ENCODE measurements around the gene FRMD4B. TPM values are rescaled to one million over a fixed set of nuclear protein-coding genes. Genes with fewer than 3 reads are reported as not detected.
A peak's percentile ranks its signal among the peaks of the same experiment; 100 is the strongest.

The FRMD4B gene
- total RNA-seq, 2 experiments from 2014 or later: 8.0 to 8.3 TPM

- ATAC-seq (no peak), DNase-seq (no peak)
- no peak overlapping the region for H3K4me3 Mint-ChIP-seq
- peaks cover 4% of the 10 kb centered on the region for H3K4me1 Mint-ChIP-seq
- CTCF ChIA-PET: interaction anchor here (1.0 to 12.9 kb wide), 2 partner anchors 142 to 243 kb away, joined by 3 to 309 read pairs; no protein-coding TSS in a partner anchor
- no peaks in the 10 kb centered on the region for H3K27me3 Mint-ChIP-seq
- intact Hi-C loops (cut with DNase I, micrococcal nuclease): no loop called here
- H3K36me3 Mint-ChIP-seq (ENCODE audit: low read depth): peaks cover 3% of the 10 kb centered on the region
- POLR2A ChIA-PET: no interaction called here
- no peak overlapping the region for H3K27ac Mint-ChIP-seq
- H3K9me3 Mint-ChIP-seq (ENCODE audit: low read depth): no peaks in the 10 kb centered on the region
Measured at GRCh38 chr3:69166446-69166845, 219.4 kb downstream of the FRMD4B start.

GRCh38 chr3:69165744-69166143 is 220.1 kb downstream of the FRMD4B start:
- ATAC-seq (no peak), DNase-seq (no peak)
- intact Hi-C loops (cut with DNase I, micrococcal nuclease): no loop called here
- H3K27me3 Mint-ChIP-seq: no peaks in the 10 kb centered on the region
- peaks cover 6% of the 10 kb centered on the region for H3K4me1 Mint-ChIP-seq
- ChIA-PET POLR2A (no interaction called here), CTCF (interaction anchor here (1.0 to 12.9 kb wide), 5 partner anchors 8 to 244 kb away, joined by 3 to 309 read pairs (median 3); no protein-coding TSS in a partner anchor)
- no peaks in the 10 kb centered on the region for H3K36me3 Mint-ChIP-seq (ENCODE audit: low read depth)
- H3K27ac Mint-ChIP-seq: no peak overlapping the region
- no peak overlapping the region for H3K4me3 Mint-ChIP-seq
- H3K9me3 Mint-ChIP-seq (ENCODE audit: low read depth): no peaks in the 10 kb centered on the region

GRCh38 chr3:69164296-69164695 is 221.6 kb downstream of the FRMD4B start:
- intact Hi-C loops (cut with DNase I, micrococcal nuclease): loop anchor here in 1 of 2 experiments (5.0 kb wide), 1 partner anchor 263 kb away; no protein-coding TSS in a partner anchor
- no peak overlapping the region for H3K4me3 Mint-ChIP-seq
- peaks cover 16% of the 10 kb centered on the region for H3K4me1 Mint-ChIP-seq
- H3K27ac Mint-ChIP-seq: no peak overlapping the region
- DNase-seq (no peak), ATAC-seq (no peak)
- no peaks in the 10 kb centered on the region for H3K36me3 Mint-ChIP-seq (ENCODE audit: low read depth)
- H3K27me3 Mint-ChIP-seq: no peaks in the 10 kb centered on the region
- no peaks in the 10 kb centered on the region for H3K9me3 Mint-ChIP-seq (ENCODE audit: low read depth)
- POLR2A ChIA-PET: interaction anchor here (0.7 kb wide), 1 partner anchor 142 kb away, joined by 5 read pairs; no protein-coding TSS in a partner anchor
- CTCF ChIA-PET: interaction anchor here (0.6 to 12.9 kb wide), 5 partner anchors 10 to 510 kb away, joined by 3 to 309 read pairs (median 4); no protein-coding TSS in a partner anchor

- no peaks in the 10 kb centered on the region for H3K27me3 Mint-ChIP-seq
- ChIA-PET POLR2A (interaction anchor here (0.9 to 1.1 kb wide), 2 partner anchors 16 to 144 kb away, joined by 3 read pairs; no protein-coding TSS in a partner anchor), CTCF (interaction anchor here (0.6 to 12.9 kb wide), 44 partner anchors 8 to 784 kb away, joined by 3 to 309 read pairs (median 8); partner anchors contain the start of genes FRMD4B and LMOD3)
- intact Hi-C loops (cut with DNase I, micrococcal nuclease): loop anchor here in 1 of 2 experiments (5.0 kb wide), 1 partner anchor 265 kb away; no protein-coding TSS in a partner anchor
- no peak for DNase-seq
- ATAC-seq: no peak
- H3K9me3 Mint-ChIP-seq (ENCODE audit: low read depth): no peaks in the 10 kb centered on the region
- peaks cover 16% of the 10 kb centered on the region for H3K4me1 Mint-ChIP-seq
- H3K27ac Mint-ChIP-seq: no peak overlapping the region
- no peaks in the 10 kb centered on the region for H3K36me3 Mint-ChIP-seq (ENCODE audit: low read depth)
- H3K4me3 Mint-ChIP-seq: no peak overlapping the region
Measured at GRCh38 chr3:69162308-69162980, 223.4 kb downstream of the FRMD4B start.

GRCh38 chr3:69161587-69162307 is 224.1 kb downstream of the FRMD4B start:
- POLR2A ChIA-PET: interaction anchor here (0.6 to 0.9 kb wide), 3 partner anchors 16 to 34 kb away, joined by 3 read pairs; no protein-coding TSS in a partner anchor
- peaks cover 16% of the 10 kb centered on the region for H3K4me1 Mint-ChIP-seq
- no peak overlapping the region for H3K4me3 Mint-ChIP-seq
- CTCF ChIA-PET: interaction anchor here (0.5 to 12.9 kb wide), 68 partner anchors 9 to 785 kb away, joined by 3 to 309 read pairs (median 4); partner anchors contain the start of genes FRMD4B and LMOD3
- H3K27me3 Mint-ChIP-seq: no peaks in the 10 kb centered on the region
- ATAC-seq (peak; percentile 65), DNase-seq (peak; percentile 38)
- intact Hi-C loops (cut with DNase I, micrococcal nuclease): loop anchor here (1.0 to 5.0 kb wide), 7 partner anchors 40 to 509 kb away; no protein-coding TSS in a partner anchor
- H3K36me3 Mint-ChIP-seq (ENCODE audit: low read depth): no peaks in the 10 kb centered on the region
- no peaks in the 10 kb centered on the region for H3K9me3 Mint-ChIP-seq (ENCODE audit: low read depth)
- H3K27ac Mint-ChIP-seq: no peak overlapping the region

- H3K4me1 Mint-ChIP-seq: peaks cover 16% of the 10 kb centered on the region
- H3K4me3 Mint-ChIP-seq: no peak overlapping the region
- no peaks in the 10 kb centered on the region for H3K9me3 Mint-ChIP-seq (ENCODE audit: low read depth)
- intact Hi-C loops (cut with DNase I, micrococcal nuclease): loop anchor here (2.0 to 5.0 kb wide), 3 partner anchors 52 to 510 kb away; no protein-coding TSS in a partner anchor
- no peak for DNase-seq
- ATAC-seq: peak; percentile 56
- no peak overlapping the region for H3K27ac Mint-ChIP-seq
- no peaks in the 10 kb centered on the region for H3K27me3 Mint-ChIP-seq
- ChIA-PET CTCF (interaction anchor here (0.5 to 12.9 kb wide), 16 partner anchors 21 to 262 kb away, joined by 3 to 309 read pairs (median 8); partner anchors contain the start of gene LMOD3), POLR2A (no interaction called here)
- H3K36me3 Mint-ChIP-seq (ENCODE audit: low read depth): no peaks in the 10 kb centered on the region
Measured at GRCh38 chr3:69160525-69160924, 225.4 kb downstream of the FRMD4B start.

GRCh38 chr3:69160107-69160506 is 225.8 kb downstream of the FRMD4B start:
- Mint-ChIP-seq H3K36me3 (ENCODE audit: low read depth) (no peaks in the 10 kb centered on the region), H3K4me3 (no peak overlapping the region), H3K27ac (no peak overlapping the region), H3K4me1 (peaks cover 16% of the 10 kb centered on the region), H3K9me3 (ENCODE audit: low read depth) (no peaks in the 10 kb centered on the region), H3K27me3 (no peaks in the 10 kb centered on the region)
- ATAC-seq: peak; percentile 14
- DNase-seq: no peak
- ChIA-PET CTCF (interaction anchor here (0.5 to 12.9 kb wide), 9 partner anchors 20 to 262 kb away, joined by 3 to 309 read pairs (median 12); partner anchors contain the start of gene LMOD3), POLR2A (no interaction called here)
- intact Hi-C loops (cut with DNase I, micrococcal nuclease): loop anchor here (2.0 to 5.0 kb wide), 3 partner anchors 53 to 511 kb away; no protein-coding TSS in a partner anchor

GRCh38 chr3:69149586-69149985 is 236.3 kb downstream of the FRMD4B start:
- H3K9me3 Mint-ChIP-seq (ENCODE audit: low read depth): no peaks in the 10 kb centered on the region
- no peak overlapping the region for H3K27ac Mint-ChIP-seq
- no peaks in the 10 kb centered on the region for H3K4me1 Mint-ChIP-seq
- DNase-seq (no peak), ATAC-seq (no peak)
- ChIA-PET CTCF (interaction anchor here (2.4 kb wide), 1 partner anchor 12 kb away, joined by 7 read pairs; no protein-coding TSS in a partner anchor), POLR2A (no interaction called here)
- no peaks in the 10 kb centered on the region for H3K36me3 Mint-ChIP-seq (ENCODE audit: low read depth)
- intact Hi-C loops (cut with DNase I, micrococcal nuclease): no loop called here
- no peak overlapping the region for H3K4me3 Mint-ChIP-seq
- no peaks in the 10 kb centered on the region for H3K27me3 Mint-ChIP-seq

- no peak for ATAC-seq
- H3K27ac Mint-ChIP-seq: no peak overlapping the region
- no peak overlapping the region for H3K4me3 Mint-ChIP-seq
Measured at GRCh38 chr3:69145688-69146087, 240.2 kb downstream of the FRMD4B start.

GRCh38 chr3:69144631-69145245 is 241.2 kb downstream of the FRMD4B start:
- Mint-ChIP-seq H3K27me3 (no peaks in the 10 kb centered on the region), H3K4me1 (no peaks in the 10 kb centered on the region), H3K27ac (no peak overlapping the region), H3K36me3 (ENCODE audit: low read depth) (no peaks in the 10 kb centered on the region), H3K9me3 (ENCODE audit: low read depth) (no peaks in the 10 kb centered on the region), H3K4me3 (no peak overlapping the region)
- ChIA-PET CTCF (interaction anchor here (0.6 to 2.4 kb wide), 6 partner anchors 8 to 685 kb away, joined by 3 to 14 read pairs (median 4); no protein-coding TSS in a partner anchor), POLR2A (no interaction called here)
- ATAC-seq (no peak), DNase-seq (no peak)
- intact Hi-C loops (cut with DNase I, micrococcal nuclease): no loop called here

More at GRCh38 chr3:69145688-69146087, 240.2 kb downstream of the FRMD4B start:
- Mint-ChIP-seq H3K36me3 (ENCODE audit: low read depth) (no peaks in the 10 kb centered on the region), H3K9me3 (ENCODE audit: low read depth) (no peaks in the 10 kb centered on the region), H3K4me1 (no peaks in the 10 kb centered on the region), H3K27me3 (no peaks in the 10 kb centered on the region)
- no peak for DNase-seq
- intact Hi-C loops (cut with DNase I, micrococcal nuclease): no loop called here
- CTCF ChIA-PET: interaction anchor here (0.6 to 2.4 kb wide), 5 partner anchors 9 to 686 kb away, joined by 3 to 14 read pairs (median 4); no protein-coding TSS in a partner anchor
- POLR2A ChIA-PET: no interaction called here

GRCh38 chr3:69143612-69144011 is 242.3 kb downstream of the FRMD4B start:
- POLR2A ChIA-PET: no interaction called here
- H3K4me1 Mint-ChIP-seq: no peaks in the 10 kb centered on the region
- DNase-seq: no peak
- no peaks in the 10 kb centered on the region for H3K9me3 Mint-ChIP-seq (ENCODE audit: low read depth)
- ATAC-seq: no peak
- no peaks in the 10 kb centered on the region for H3K27me3 Mint-ChIP-seq
- H3K4me3 Mint-ChIP-seq: no peak overlapping the region
- no peak overlapping the region for H3K27ac Mint-ChIP-seq
- intact Hi-C loops (cut with DNase I, micrococcal nuclease): no loop called here
- no peaks in the 10 kb centered on the region for H3K36me3 Mint-ChIP-seq (ENCODE audit: low read depth)
- CTCF ChIA-PET: interaction anchor here (1.8 kb wide), 1 partner anchor 22 kb away, joined by 4 read pairs; no protein-coding TSS in a partner anchor

All from activated CD4-positive, alpha-beta T cell treated with anti-CD3 and anti-CD28 coated beads for 36 hours (primary cell).